Muscle of back (tissue), 11 donors: ENCODE measurements around the gene PCDHA6. TPM values are rescaled to one million over a fixed set of nuclear protein-coding genes. Genes with fewer than 3 reads are reported as not detected.
"Not testable (repeated sequence)": the region's sequence is repeated elsewhere in the genome, so short reads cannot be mapped to it uniquely, and the experiment has no call there.

Source experiments
- DNase-seq, 3 donors: peaks; one replicate each; pipeline versions ENCODE4 v3.0.0 to v3.0.0-alpha.2; 2013
- polyA plus RNA-seq, 10 donors: library from polyadenylated mRNA; unstranded; fragments of 120-200 nt; gene quantifications; one replicate each; pipeline ENCODE4 v1.2.1, GENCODE V29; 2013; ENCODE audit not compliant: insufficient read length in 10 of 10

Gene PCDHA6
- polyA plus RNA-seq, 10 donors = 0.08 to 0.20 (median 0.16) TPM; not detected in 1

DNA sequence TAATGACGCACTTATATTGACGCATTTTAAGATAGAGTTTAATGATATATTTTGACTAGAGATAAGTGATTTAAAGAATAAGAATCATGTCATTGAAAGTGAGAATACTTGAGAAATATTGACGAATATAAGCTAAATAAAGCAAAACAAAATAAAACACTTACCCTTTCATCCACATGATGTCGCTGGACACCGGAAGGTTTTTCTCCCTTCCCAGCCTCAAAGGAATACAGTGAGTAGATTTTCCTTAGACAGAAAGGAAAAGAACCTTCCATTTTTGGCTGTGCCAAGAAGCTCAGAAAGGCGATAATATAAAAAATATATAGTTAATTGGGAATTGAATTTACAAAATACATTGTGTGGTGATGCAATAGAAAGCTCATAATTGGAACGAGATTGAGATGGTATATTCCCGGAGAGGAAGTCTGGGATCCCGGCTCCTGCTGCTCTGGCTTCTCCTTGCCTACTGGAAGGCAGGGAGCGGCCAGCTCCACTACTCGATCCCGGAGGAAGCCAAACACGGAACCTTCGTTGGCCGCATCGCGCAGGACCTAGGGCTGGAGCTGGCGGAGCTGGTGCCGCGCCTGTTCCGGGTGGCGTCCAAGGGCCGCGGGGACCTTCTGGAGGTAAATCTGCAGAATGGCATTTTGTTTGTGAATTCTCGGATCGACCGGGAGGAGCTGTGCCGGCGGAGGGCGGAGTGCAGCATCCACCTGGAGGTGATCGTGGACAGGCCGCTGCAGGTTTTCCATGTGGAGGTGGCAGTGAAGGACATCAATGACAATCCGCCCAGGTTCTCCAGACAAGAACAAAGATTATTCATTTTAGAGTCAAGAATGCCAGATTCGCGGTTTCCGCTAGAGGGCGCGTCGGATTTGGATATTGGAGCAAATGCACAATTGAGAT lies 6.1 kb upstream of the PCDHA6 start, which contains the start of gene PCDHA5:
PCDHA5 (plus strand) TSS at position 239 of the 906 bp plus-strand sequence.
- no peak for DNase-seq

DNA sequence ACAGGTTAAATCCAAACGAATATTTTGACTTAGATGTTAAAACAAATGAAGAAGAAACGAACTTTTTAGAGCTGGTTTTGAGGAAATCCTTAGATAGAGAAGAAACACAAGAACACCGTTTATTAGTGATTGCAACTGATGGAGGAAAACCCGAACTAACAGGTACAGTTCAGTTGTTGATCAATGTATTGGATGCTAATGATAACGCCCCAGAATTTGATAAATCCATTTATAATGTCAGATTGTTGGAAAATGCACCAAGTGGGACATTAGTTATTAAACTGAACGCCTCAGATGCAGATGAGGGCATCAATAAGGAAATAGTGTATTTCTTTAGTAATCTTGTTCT lies 5.5 kb upstream of the PCDHA6 start:
- no peak for DNase-seq

DNA sequence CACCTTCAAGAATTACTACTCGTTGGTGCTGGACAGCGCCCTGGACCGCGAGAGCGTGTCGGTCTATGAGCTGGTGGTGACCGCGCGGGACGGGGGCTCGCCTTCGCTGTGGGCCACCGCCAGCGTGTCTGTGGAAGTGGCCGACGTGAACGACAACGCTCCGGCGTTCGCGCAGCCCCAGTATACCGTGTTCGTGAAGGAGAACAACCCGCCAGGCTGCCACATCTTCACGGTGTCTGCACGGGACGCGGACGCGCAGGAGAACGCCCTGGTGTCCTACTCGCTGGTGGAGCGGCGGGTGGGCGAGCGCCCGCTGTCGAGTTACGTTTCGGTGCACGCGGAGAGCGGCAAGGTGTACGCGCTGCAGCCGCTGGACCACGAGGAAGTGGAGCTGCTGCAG lies 4.8 kb upstream of the PCDHA6 start:
- DNase-seq = not testable (repeated sequence)

DNA sequence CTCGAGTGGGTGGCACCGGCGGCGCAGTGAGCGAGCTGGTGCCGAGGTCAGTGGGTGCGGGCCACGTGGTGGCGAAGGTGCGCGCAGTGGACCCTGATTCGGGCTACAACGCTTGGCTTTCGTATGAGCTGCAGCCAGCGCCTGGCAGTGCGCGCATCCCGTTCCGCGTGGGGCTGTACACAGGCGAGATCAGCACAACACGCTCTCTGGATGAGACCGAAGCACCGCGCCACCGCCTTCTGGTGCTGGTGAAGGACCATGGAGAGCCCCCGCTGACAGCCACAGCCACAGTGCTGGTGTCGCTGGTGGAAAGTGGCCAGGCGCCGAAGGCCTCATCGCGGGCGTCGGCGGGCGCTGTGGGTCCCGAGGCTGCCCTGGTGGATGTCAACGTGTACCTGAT lies 4.3 kb upstream of the PCDHA6 start:
- no peak for DNase-seq

DNA sequence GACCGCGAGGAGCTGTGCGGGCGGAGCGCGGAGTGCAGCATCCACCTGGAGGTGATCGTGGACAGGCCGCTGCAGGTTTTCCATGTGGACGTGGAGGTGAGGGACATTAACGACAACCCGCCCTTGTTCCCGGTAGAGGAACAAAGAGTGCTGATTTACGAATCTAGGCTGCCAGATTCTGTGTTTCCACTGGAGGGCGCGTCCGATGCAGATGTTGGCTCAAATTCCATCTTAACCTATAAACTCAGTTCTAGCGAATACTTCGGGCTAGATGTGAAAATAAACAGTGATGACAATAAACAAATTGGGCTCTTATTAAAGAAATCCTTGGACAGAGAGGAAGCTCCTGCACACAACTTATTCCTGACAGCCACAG lies 590 bp downstream of the PCDHA6 start:
- no peak for DNase-seq

DNA sequence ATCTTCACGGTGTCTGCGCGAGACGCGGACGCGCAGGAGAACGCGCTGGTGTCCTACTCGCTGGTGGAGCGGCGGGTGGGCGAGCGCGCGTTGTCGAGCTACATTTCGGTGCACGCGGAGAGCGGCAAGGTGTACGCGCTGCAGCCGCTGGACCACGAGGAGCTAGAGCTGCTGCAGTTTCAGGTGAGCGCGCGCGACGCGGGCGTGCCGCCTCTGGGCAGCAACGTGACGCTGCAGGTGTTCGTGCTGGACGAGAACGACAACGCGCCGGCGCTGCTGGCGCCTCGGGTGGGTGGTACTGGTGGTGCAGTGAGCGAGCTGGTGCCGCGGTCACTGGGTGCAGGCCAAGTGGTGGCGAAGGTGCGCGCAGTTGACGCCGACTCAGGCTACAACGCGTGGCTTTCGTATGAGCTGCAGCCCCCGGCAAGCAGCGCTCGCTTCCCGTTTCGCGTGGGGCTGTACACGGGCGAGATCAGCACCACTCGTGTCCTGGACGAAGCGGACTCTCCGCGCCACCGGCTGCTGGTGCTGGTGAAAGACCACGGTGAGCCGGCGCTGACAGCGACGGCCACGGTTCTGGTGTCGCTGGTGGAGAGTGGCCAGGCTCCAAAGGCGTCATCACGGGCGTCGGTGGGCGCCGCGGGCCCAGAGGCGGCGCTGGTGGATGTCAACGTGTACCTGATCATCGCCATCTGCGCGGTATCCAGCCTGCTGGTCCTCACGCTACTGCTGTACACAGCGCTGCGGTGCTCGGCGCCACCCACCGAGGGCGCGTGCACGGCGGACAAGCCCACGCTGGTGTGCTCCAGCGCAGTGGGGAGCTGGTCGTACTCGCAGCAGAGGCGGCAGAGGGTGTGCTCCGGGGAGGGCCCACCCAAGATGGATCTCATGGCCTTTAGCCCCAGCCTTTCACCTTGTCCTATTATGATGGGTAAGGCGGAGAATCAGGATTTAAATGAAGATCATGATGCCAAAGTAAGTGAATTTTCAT lies 2.0 kb downstream of the PCDHA6 start:
- DNase-seq = not testable (repeated sequence)

DNA sequence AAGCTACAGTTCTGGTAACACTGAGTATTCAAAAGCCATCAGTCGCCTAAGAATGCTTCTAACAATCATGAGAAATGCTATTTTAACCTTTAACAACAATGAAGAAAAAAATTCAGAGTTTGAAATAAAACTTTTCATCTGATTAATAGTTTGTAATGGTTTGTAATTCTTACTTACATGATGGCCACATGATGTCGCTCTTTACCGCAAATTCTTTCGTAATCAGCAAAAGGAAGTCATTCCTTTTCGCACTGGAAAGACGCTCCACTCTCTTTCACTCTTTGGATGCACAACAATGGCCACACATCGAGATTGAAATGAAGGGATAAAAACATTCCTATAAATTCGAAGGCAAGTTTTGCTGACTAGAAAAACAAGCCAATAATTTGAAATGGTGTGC lies 6.2 kb downstream of the PCDHA6 start, which contains the start of gene PCDHA7:
PCDHA7 (plus strand) TSS at position 277 of the 400 bp plus-strand sequence; CDS start at position 392, 115 bp downstream.
- DNase-seq = peak in 1 of 3 donors; percentile 5

DNA sequence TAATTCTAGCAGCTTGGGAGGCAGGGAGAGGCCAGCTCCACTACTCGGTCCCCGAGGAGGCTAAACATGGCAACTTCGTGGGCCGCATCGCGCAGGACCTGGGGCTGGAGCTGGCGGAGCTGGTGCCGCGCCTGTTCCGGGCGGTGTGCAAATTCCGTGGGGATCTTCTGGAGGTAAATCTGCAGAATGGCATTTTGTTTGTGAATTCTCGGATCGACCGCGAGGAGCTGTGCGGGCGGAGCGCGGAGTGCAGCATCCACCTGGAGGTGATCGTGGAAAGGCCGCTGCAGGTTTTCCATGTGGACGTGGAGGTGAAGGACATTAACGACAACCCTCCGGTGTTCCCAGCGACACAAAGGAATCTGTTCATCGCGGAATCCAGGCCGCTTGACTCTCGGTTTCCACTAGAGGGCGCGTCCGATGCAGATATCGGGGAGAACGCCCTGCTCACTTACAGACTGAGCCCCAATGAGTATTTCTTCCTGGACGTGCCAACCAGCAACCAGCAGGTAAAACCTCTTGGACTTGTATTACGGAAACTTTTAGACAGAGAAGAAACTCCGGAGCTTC lies 6.8 kb downstream of the PCDHA6 start:
- DNase-seq = not testable (repeated sequence)

DNA sequence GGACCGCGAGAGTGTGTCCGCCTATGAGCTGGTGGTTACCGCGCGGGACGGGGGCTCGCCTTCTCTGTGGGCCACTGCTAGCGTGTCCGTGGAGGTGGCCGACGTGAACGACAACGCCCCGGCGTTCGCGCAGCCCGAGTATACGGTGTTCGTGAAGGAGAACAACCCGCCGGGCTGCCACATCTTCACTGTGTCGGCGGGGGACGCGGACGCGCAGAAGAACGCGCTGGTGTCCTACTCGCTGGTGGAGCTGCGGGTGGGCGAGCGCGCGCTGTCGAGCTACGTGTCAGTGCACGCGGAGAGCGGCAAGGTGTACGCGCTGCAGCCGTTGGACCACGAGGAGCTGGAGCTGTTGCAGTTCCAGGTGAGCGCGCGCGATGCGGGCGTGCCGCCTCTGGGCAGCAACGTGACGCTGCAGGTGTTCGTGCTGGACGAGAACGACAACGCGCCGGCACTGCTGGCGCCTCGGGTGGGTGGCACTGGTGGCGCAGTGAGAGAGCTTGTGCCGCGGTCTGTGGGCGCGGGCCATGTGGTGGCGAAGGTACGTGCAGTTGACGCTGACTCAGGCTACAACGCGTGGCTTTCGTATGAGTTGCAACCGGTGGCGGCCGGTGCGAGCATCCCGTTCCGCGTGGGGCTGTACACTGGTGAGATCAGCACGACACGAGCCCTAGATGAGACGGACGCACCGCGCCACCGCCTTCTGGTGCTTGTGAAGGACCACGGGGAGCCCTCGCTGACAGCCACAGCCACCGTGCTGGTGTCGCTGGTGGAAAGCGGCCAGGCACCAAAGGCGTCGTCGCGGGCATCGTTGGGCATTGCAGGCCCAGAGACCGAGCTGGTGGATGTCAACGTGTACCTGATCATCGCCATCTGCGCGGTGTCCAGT lies 8.1 kb downstream of the PCDHA6 start:
- no peak for DNase-seq

DNA sequence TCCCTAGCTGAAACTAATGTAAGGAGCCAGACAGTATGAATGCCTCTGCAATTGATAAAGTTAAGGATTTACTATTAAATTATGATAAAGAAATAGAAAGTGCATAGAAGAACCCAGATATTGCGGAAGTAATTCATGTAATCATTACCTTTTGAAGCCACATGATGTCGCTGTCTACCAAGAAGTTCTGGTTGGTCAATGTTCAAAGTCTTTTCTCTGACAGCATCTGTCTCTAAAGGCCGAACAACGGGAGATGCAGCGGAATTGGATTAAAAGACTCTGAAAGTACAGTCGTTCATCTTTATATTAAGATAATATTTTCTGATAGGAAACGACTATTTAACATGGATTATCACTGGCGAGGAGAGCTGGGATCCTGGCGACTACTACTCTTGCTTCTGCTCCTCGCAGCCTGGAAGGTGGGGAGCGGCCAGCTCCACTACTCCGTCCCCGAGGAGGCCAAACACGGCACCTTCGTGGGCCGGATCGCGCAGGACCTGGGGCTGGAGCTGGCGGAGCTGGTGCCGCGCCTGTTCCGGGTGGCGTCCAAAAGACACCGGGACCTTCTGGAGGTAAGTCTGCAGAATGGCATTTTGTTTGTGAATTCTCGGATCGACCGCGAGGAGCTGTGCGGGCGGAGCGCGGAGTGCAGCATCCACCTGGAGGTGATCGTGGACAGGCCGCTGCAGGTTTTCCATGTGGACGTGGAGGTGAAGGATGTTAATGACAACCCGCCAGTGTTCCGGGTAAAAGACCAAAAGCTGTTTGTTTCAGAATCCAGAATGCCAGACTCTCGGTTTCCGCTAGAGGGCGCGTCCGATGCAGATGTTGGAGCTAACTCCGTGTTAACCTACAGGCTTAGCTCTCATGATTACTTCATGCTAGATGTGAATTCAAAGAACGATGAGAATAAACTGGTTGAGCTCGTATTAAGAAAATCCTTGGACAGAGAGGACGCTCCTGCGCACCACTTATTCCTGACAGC lies 13.5 kb downstream of the PCDHA6 start, which contains the start of gene PCDHA8:
PCDHA8 (plus strand) TSS at position 210 of the 985 bp plus-strand sequence; CDS start at position 345, 135 bp downstream.
- no peak for DNase-seq

DNA sequence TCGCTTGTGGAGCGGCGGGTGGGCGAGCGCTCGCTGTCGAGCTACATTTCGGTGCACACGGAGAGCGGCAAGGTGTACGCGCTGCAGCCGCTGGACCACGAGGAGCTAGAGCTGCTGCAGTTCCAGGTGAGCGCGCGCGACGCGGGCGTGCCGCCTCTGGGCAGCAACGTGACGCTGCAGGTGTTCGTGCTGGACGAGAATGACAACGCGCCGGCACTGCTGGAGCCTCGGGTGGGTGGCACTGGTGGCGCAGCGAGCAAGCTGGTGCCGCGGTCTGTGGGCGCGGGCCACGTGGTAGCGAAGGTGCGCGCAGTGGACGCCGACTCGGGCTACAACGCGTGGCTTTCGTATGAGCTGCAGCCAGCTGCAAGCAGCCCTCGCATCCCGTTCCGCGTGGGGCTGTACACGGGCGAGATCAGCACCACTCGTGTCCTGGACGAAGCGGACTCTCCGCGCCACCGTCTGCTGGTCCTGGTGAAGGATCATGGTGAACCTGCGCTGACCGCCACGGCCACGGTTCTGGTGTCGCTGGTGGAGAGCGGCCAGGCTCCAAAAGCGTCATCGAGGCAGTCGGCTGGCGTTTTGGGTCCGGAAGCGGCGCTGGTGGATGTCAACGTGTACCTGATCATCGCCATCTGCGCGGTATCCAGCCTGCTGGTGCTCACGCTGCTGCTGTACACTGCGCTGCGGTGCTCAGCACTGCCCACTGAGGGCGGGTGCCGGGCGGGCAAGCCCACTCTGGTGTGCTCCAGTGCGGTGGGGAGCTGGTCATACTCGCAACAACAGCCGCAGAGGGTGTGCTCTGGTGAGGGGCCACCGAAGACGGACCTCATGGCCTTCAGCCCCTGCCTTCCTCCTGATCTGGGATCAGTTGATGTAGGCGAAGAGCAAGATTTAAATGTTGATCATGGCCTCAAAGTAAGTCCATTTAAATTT lies 15.3 kb downstream of the PCDHA6 start:
- DNase-seq = no peak

DNA sequence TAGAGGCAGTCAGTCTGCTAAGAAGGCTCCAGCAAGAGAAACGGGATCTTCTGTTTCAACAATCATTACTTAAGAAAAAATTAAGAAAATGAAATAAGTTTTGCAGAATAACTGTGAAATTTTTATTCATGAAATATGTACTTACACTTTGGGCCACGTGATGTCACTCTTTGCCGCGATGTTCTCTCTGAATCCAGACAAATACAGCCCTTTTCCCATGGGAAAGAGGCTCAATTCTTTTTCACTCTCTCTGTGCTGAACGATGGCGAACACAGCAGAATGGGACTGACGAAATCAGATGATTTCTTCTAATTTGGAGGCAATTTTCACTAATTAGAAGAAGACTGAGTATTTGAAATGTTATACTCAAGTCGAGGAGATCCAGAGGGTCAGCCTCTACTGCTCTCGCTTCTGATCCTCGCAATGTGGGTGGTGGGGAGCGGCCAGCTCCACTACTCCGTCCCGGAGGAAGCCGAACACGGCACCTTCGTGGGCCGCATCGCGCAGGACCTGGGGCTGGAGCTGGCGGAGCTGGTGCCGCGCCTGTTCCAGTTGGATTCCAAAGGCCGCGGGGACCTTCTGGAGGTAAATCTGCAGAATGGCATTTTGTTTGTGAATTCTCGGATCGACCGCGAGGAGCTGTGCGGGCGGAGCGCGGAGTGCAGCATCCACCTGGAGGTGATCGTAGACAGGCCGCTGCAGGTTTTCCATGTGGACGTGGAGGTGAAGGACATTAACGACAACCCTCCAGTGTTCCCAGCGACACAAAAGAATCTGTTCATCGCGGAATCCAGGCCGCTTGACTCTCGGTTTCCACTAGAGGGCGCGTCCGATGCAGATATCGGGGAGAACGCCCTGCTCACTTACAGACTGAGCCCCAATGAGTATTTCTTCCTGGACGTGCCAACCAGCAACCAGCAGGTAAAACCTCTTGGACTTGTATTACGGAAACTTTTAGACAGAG lies 20.7 kb downstream of the PCDHA6 start, which contains the start of gene PCDHA9:
PCDHA9 (plus strand) TSS at position 244 of the 964 bp plus-strand sequence; CDS start at position 358, 114 bp downstream.
- not testable (repeated sequence) for DNase-seq

DNA sequence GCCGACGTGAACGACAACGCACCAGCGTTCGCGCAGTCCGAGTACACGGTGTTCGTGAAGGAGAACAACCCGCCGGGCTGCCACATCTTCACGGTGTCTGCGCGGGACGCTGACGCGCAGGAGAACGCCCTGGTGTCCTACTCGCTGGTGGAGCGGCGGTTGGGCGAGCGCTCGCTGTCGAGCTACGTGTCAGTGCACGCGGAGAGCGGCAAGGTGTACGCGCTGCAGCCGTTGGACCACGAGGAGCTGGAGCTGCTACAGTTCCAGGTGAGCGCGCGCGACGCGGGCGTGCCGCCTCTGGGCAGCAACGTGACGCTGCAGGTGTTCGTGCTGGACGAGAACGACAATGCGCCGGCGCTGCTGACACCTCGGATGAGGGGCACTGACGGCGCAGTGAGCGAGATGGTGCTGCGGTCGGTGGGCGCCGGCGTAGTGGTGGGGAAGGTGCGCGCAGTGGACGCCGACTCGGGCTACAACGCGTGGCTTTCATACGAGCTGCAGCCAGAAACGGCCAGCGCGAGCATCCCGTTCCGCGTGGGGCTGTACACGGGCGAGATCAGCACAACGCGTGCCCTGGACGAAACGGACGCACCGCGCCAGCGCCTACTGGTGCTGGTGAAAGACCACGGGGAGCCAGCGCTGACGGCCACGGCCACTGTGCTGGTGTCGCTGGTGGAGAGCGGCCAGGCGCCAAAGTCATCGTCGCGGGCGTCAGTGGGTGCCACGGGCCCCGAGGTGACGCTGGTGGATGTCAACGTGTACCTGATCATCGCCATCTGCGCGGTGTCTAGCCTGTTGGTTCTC lies 22.3 kb downstream of the PCDHA6 start:
- not testable (repeated sequence) for DNase-seq

DNA sequence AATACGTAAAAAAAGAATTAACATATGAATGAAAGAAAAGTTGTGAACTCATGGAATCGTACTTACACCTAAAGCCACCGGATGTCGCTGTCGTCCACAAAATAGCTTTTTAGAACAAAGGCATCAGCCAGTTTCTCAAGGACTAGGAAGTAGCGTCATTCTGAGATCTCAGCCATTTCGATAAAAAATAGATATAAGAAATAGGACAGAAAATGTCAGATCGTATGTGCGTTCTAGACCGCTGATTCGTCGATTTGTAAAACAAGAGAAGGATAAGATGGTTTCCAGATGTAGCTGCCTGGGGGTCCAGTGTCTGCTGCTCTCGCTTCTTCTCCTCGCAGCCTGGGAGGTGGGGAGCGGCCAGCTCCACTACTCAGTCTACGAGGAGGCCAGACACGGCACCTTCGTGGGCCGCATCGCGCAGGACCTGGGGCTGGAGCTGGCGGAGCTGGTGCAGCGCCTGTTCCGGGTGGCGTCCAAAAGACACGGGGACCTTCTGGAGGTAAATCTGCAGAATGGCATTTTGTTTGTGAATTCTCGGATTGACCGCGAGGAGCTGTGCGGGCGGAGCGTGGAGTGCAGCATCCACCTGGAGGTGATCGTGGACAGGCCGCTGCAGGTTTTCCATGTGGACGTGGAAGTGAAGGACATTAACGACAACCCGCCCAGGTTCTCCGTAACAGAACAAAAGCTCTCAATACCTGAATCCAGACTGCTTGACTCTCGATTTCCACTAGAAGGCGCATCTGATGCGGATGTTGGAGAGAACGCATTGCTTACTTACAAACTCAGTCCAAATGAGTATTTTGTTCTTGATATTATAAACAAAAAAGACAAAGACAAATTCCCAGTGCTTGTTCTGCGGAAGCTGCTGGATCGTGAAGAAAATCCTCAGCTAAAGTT lies 28.3 kb downstream of the PCDHA6 start, which contains the start of gene PCDHA10:
PCDHA10 (plus strand) TSS at position 126 of the 903 bp plus-strand sequence; CDS start at position 278, 152 bp downstream.
- no peak for DNase-seq
